ENCODE data around the gene ITPR2.

The ITPR2 gene

DNA sequence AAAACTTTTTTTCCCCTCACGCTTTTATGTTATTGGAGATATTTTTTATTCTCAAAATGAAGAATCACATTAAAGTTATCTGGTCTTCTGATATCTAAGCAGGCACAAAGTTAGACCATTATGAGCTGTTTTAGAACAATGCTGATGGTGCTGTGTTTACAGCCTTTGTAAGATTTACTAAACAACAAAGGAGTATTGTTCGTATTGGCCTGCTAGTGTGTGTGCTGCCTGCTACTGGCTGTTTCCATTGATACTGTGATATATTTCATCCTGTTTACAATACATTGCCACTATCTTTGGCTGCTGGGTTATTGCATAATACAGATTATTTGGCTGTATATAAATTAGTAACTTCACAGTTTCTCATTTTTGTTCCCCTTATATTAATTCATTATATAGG, 220.8 kb downstream of the ITPR2 start:
- Histone ChIP-seq H3K4me1 (no peaks in the 10 kb centered on the region), H3K4me3 (ENCODE audit: low read depth, low read length) (no peak overlapping the region), H3K9me3 (no peaks in the 10 kb centered on the region), H3K36me3 (no peaks in the 10 kb centered on the region), H3K27me3 (no peaks in the 10 kb centered on the region)
- DNase-seq, result no peak
- TF ChIP-seq, protein P1, sequence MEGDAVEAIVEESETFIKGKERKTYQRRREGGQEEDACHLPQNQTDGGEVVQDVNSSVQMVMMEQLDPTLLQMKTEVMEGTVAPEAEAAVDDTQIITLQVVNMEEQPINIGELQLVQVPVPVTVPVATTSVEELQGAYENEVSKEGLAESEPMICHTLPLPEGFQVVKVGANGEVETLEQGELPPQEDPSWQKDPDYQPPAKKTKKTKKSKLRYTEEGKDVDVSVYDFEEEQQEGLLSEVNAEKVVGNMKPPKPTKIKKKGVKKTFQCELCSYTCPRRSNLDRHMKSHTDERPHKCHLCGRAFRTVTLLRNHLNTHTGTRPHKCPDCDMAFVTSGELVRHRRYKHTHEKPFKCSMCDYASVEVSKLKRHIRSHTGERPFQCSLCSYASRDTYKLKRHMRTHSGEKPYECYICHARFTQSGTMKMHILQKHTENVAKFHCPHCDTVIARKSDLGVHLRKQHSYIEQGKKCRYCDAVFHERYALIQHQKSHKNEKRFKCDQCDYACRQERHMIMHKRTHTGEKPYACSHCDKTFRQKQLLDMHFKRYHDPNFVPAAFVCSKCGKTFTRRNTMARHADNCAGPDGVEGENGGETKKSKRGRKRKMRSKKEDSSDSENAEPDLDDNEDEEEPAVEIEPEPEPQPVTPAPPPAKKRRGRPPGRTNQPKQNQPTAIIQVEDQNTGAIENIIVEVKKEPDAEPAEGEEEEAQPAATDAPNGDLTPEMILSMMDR (IDR thresholded peaks at IDR 0.05; ENCODE audit: low read depth, low read length), result no peak

DNA sequence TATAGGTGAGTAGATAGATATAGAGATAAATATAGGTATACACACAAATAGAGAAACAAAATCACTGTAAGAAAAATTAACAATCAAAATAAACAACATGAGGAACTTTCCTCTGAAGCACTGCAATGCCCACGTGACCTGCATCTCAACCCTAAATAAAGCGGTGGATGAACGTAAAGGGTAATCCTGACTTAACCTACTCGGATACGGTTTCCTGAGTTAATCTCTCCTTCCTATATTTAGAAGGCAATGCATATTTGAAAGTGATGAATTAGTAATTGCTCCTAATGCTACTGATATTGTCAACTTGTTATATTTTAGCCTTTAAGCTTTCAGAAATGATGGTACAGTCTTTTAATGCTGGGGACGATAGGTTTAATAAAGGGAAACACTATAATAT, 221.4 kb downstream of the ITPR2 start:
- Histone ChIP-seq H3K9me3 (no peaks in the 10 kb centered on the region), H3K4me1 (no peaks in the 10 kb centered on the region), H3K36me3 (no peaks in the 10 kb centered on the region), H3K27me3 (no peaks in the 10 kb centered on the region), H3K4me3 (ENCODE audit: low read depth, low read length) (no peak overlapping the region)
- DNase-seq, result no peak
- TF ChIP-seq, protein P1 (IDR thresholded peaks at IDR 0.05; ENCODE audit: low read depth, low read length), result no peak

GRCh38 chr12:26610774-26611173, 222.2 kb downstream of the ITPR2 start:
- no peak for DNase-seq
- no peak overlapping the region for H3K4me3 ChIP-seq (ENCODE audit: low read depth, low read length)
- no peaks in the 10 kb centered on the region for H3K9me3 ChIP-seq
- TF ChIP-seq, protein P1 (IDR thresholded peaks at IDR 0.05; ENCODE audit: low read depth, low read length), result no peak
- no peaks in the 10 kb centered on the region for H3K27me3 ChIP-seq
- no peaks in the 10 kb centered on the region for H3K4me1 ChIP-seq
- no peaks in the 10 kb centered on the region for H3K36me3 ChIP-seq

GRCh38 chr12:26609986-26610385, 223.0 kb downstream of the ITPR2 start:
- Histone ChIP-seq H3K27me3 (no peaks in the 10 kb centered on the region), H3K9me3 (no peaks in the 10 kb centered on the region), H3K4me1 (no peaks in the 10 kb centered on the region), H3K36me3 (no peaks in the 10 kb centered on the region), H3K4me3 (ENCODE audit: low read depth, low read length) (no peak overlapping the region)
- TF ChIP-seq, protein P1 (IDR thresholded peaks at IDR 0.05; ENCODE audit: low read depth, low read length), result no peak
- no peak for DNase-seq

GRCh38 chr12:26608706-26609105, 224.3 kb downstream of the ITPR2 start:
- no peak for DNase-seq
- no peak overlapping the region for H3K4me3 ChIP-seq (ENCODE audit: low read depth, low read length)
- no peaks in the 10 kb centered on the region for H3K4me1 ChIP-seq
- no peaks in the 10 kb centered on the region for H3K36me3 ChIP-seq
- H3K9me3 ChIP-seq, result no peaks in the 10 kb centered on the region
- H3K27me3 ChIP-seq, result no peaks in the 10 kb centered on the region
- TF ChIP-seq, protein P1 (IDR thresholded peaks at IDR 0.05; ENCODE audit: low read depth, low read length), result no peak

- H3K4me1 ChIP-seq, result no peaks in the 10 kb centered on the region
- H3K9me3 ChIP-seq, result no peaks in the 10 kb centered on the region
- H3K36me3 ChIP-seq, result no peaks in the 10 kb centered on the region
- no peaks in the 10 kb centered on the region for H3K27me3 ChIP-seq
- no peak for DNase-seq
- no peak overlapping the region for H3K4me3 ChIP-seq (ENCODE audit: low read depth, low read length)
- TF ChIP-seq, protein P1 (IDR thresholded peaks at IDR 0.05; ENCODE audit: low read depth, low read length), result no peak
Observed at GRCh38 chr12:26608273-26608672, 224.7 kb downstream of the ITPR2 start.
